GM12875 (cell line): ENCODE results near the gene AFAP1L2.

Source experiments
- H3K4me3 ChIP-seq: one replicate; pipeline ENCODE4 v1.5.1; 2011; ENCODE audit warnings: low read depth, low read length, control low read depth
- CTCF ChIP-seq: IDR thresholded peaks from 2 replicates; pipeline ENCODE4 v1.5.1; 2011; ENCODE audit warnings: low read depth, mild to moderate bottlenecking, control low read depth, inconsistent platforms, low read length, moderate library complexity, borderline replicate concordance; ENCODE audit not compliant: insufficient read depth

Gene AFAP1L2

GRCh38 chr10:114315566-114316420 is 88.5 kb downstream of the AFAP1L2 start:
- TF ChIP-seq CTCF = no peak
- H3K4me3 ChIP-seq = no peak overlapping the region

GRCh38 chr10:114313866-114314265 is 90.4 kb downstream of the AFAP1L2 start:
- H3K4me3 ChIP-seq = no peak overlapping the region
- no peak for TF ChIP-seq CTCF

GRCh38 chr10:114313139-114313538 is 91.2 kb downstream of the AFAP1L2 start:
- TF ChIP-seq CTCF = no peak
- H3K4me3 ChIP-seq = no peak overlapping the region

- no peak overlapping the region for H3K4me3 ChIP-seq
- TF ChIP-seq CTCF = no peak
Observed at GRCh38 chr10:114311496-114312209, 92.6 kb downstream of the AFAP1L2 start.

- no peak overlapping the region for H3K4me3 ChIP-seq
- no peak for TF ChIP-seq CTCF
Observed at GRCh38 chr10:114311023-114311422, 93.3 kb downstream of the AFAP1L2 start.

- no peak overlapping the region for H3K4me3 ChIP-seq
- no peak for TF ChIP-seq CTCF
Observed at GRCh38 chr10:114310346-114310745, 94.0 kb downstream of the AFAP1L2 start.

- no peak overlapping the region for H3K4me3 ChIP-seq
- no peak for TF ChIP-seq CTCF
Observed at GRCh38 chr10:114309364-114309651, 95.0 kb downstream of the AFAP1L2 start.
